Activated gamma-delta T cell (primary cell): Measurements from ENCODE around the gene KCNQ2.
"Not testable (repeated sequence)": the region's sequence is repeated elsewhere in the genome, so short reads cannot be mapped to it uniquely, and the experiment has no call there.

Experiments
- DNase-seq: peaks from one replicate; lab custom pipeline; 2025; lab: John Stamatoyannopoulos, UW

Gene KCNQ2

DNA sequence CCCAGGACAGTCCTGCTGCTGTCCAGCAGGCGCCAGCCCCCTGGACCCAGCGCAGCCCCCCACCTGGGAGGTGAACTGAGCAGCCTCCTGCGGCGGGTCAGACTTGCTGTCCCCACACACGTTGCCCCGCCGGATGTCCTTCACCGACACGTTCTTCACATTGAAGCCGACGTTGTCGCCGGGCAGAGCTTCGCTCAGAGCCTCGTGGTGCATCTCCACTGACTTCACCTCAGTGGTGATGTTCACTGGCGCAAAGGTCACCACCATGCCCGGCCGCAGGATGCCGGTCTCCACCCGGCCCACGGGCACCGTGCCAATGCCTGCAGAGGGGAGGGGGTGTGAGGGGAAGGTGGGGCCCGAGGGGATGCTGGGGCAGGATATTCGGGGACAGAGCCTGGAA, 18.0 kb upstream of the KCNQ2 start:
- DNase-seq: no peak

DNA sequence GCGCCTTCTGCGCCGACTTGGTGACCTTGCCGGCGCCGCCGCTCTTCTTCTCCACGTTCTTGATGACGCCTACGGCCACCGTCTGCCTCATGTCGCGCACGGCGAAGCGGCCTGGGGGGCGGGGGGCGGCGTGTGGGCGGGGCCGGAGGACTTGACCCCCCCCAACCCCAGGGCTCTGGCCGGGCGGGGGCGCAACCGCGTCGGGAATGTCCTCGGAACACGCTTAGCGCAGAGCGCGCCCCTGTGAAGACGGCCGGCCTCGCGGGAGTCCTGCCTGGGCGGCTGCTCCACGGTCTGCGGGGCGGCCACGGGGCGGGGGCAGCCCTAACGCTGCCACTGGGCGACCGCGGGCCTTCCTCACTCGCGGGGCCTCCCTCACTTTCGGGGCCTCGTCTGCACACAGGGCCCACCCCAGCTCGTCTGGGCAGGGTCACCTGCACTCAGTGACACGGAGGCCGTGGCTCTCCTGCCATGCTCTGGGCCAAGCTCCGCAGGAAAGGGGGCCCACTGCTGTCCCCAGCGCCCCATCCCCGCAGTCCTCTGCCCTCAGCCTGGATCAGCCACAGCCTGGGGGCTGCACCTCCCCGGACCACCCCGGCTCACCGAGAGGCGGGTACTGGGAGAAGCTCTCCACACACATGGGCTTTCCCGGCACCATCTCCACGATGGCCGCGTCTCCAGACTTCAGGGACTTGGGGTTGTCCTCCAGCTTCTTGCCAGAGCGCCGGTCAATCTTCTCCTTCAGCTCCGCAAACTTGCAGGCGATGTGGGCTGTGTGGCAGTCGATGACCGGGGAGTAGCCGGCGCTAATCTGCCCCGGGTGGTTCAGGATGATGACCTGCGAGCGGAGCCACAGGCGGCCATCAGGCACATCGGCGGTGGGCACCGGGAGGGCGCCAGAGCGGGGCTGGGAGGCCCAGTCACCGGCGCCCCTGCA, 16.1 kb upstream of the KCNQ2 start:
- DNase-seq: no peak

DNA sequence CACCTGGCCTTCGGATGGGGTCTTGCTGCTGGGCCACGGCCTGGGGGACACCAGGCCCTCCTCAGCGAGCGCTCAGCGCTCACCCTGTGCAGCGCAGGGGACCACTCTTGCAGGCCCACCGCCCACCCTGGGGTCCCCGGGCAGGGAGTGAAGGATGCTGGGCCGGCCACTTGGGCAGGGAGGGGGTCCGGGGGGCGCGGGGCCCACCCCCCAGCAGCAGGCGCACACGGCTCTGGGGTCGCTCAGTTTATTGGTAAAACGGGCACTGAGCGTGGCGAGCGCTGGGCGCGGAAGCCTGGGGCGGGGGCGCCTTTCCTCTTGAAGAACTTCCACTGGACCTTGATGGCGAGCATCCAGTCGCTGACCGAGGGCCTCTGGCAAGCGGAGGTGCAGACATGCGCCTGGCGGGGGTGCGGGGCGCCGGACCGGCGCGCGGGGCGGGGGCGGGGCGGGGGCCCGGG, 15.4 kb upstream of the KCNQ2 start:
- no peak for DNase-seq

GRCh38 chr20:63487116-63487764, 14.8 kb upstream of the KCNQ2 start:
- DNase-seq: no peak

DNA sequence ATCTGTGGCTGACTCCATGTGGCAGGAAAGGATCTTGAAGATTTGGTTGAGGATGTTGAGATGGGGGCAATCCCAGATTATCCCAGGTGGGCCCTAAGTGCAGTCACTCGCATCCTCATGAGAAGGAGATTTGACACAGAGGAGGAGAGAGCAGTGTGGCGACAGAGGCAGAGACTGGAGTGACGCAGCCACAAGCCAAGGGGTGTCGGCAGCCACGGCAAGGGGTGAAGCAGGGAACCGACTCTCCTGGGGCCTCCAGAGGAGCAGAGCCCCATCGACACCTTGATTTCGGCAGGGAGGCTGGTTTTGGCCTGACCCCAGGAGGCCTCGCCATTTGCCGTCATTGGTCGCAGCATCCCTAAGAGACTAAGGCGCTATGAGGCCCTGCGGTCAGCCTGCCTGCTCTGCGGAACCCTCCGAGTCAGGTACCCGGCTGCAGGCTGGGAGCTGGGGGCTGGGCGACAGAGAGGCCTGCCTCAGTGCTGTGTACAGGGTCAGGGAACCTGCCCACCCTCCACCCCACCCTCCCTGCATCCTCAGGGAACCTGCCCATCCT, 13.9 kb upstream of the KCNQ2 start:
- DNase-seq: no peak

GRCh38 chr20:63484651-63485403, 12.4 kb upstream of the KCNQ2 start:
- DNase-seq: no peak

DNA sequence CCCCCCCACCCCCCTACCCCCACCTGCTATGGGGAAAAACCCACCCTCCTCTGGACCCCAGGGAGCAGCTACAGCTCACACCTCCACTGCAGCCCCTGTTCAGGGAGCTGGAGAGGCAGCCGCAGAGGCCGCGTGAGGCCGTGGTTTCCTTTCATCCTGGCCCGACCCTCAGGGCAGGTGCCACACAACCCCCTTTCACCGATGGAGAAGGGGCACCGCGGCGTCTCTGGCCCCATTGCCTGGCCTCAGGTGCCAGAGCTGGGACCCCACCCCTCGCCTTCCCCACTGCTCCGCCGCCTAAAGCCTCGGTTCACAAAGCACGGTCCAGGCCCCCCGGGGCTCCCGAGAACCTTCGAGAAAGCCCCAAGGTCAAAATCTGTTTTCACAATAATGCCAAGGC, 11.8 kb upstream of the KCNQ2 start:
- no peak for DNase-seq

GRCh38 chr20:63483834-63484233, 11.4 kb upstream of the KCNQ2 start:
- DNase-seq: no peak

- DNase-seq: no peak
Observed at GRCh38 chr20:63482021-63482587, 9.6 kb upstream of the KCNQ2 start.

DNA sequence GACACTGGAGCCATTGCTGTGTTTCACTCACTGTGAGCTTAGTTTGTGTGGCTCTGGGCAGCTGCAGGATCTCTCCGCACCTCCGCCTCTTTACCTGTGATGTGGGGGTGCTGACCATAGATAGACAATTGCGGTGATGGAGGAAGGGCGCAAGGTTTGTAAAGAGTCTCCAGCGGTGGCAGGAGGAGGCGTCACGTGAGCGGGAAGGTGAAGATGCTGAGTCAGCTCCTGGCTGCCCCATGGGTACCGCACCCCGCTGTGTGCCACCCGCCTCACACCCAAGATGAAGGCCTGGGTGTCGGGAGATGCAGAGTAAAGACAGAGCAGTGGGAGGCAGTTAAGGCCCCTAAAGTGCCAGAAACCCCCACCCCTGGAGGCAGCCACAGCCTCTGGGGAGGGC, 9.0 kb upstream of the KCNQ2 start:
- no peak for DNase-seq

- DNase-seq: not testable (repeated sequence)
Observed at GRCh38 chr20:63479695-63480419, 7.4 kb upstream of the KCNQ2 start.

DNA sequence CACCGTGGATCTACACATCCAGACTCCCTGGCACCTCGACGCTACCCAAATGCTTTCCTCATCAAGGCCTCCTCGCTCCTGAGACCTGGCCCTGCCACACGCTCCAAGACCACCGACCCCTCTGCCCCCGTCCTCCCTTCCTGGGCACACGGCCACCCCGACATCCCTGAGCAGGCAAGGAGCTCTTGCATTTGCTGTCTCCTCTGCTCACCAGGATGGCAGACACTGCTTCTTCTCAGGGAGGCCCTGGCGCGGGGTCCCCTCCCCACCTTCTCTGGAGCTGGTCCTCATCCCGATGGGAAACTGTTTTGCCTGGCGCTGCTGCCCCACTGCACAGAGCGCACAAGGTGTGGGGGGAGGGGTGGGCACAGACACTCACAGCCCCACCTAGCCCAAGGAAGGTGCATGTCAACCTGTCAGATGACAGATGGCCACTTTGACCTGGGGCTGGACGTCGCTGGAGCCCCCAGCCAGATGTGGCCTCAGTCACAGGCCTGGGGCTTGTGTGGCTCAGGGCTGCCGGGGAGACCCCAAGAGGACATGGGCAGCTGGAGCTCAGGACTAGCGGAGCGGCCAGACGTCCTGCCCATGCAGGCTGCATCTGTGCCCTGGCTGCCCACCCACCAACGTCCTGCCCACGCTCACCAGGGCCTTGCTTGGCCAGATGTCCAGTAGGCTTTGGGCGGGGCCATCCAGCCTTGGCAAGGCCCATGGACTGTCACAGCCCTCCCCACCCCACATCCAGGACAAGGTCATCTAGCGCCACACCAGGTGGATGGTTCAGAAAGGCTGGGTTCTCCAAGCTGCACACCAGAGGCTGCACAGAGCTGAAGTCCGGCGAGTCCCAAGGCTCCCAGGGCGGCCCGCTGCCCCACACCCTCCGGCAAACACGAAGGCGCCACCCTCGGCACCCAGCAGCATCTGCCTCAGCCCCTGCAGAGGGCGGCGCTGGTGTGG, 6.2 kb upstream of the KCNQ2 start:
- DNase-seq: no peak

- no peak for DNase-seq
Observed at GRCh38 chr20:63477944-63478343, 5.5 kb upstream of the KCNQ2 start.

- no peak for DNase-seq
Observed at GRCh38 chr20:63477061-63477616, 4.7 kb upstream of the KCNQ2 start.

DNA sequence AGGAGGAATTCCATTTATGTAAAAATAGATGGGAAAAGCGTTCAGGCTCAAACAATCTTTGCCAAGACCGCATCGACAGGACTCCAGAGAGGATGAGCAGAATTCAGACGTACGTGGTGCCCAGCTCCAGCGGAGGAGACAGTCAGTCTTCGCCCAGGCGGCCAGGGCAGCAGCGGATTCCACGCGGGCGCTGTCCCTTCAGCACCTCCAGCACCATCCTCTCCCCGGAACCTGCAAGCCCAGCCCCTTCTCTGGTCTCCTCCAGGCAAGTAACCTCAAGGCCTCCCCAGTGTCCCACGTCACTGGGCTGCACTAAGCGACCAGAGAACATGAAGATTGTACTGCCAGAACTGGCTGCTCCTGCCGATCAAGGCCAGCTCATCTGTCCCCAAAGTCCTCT, 2.8 kb upstream of the KCNQ2 start:
- DNase-seq: no peak

- no peak for DNase-seq
Observed at GRCh38 chr20:63473555-63474449, 1.3 kb upstream of the KCNQ2 start.

DNA sequence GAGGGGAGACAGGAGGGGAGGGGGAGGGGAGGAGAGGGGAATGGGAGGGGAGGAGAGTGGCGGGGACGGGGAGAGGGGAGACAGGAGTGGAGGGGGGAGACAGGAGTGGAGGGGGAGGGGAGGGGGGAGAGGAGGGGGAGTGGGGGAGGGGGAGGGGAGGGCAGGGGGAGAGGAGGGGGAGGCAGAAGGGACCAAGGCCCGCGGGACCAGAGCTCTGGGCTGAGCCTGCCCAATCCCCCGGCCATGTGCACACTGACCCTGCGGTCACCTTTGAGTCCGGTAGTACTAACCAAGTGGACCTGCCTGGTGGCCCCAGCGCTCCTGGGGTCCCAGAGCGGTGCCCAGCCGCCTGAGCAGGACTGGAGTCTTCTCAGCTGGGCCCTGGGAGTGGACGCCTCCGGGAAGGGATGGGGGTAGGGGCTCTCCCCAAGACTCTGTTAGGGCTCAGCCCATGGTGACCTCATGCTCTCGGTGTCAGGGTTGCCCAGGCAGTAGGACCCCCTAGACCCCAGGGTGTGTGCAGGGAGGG, 471 bp upstream of the KCNQ2 start:
- DNase-seq: no peak

DNA sequence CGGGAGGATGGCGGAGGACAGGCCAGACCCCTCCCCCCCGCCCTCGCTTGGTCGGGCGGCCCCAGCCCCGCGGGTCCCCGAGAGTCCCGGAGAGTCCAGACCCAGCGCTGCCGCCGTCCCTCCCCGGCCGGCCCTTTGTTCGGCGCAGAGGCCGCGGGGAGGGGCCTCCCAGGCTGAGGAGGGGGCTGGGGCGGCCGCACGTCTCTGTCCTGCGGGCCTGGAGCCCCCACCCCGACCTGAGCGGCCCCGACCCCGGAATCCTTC, 806 bp downstream of the KCNQ2 start:
- no peak for DNase-seq
